Measurements from ENCODE around the gene HSPG2. TPM values are rescaled to one million over a fixed set of nuclear protein-coding genes. Genes with fewer than 3 reads are reported as not detected.
"Not testable (repeated sequence)": the region's sequence is repeated elsewhere in the genome, so short reads cannot be mapped to it uniquely, and the experiment has no call there.

The HSPG2 gene
- total RNA-seq, 1 donor from 2014 or later: 179 TPM

DNA sequence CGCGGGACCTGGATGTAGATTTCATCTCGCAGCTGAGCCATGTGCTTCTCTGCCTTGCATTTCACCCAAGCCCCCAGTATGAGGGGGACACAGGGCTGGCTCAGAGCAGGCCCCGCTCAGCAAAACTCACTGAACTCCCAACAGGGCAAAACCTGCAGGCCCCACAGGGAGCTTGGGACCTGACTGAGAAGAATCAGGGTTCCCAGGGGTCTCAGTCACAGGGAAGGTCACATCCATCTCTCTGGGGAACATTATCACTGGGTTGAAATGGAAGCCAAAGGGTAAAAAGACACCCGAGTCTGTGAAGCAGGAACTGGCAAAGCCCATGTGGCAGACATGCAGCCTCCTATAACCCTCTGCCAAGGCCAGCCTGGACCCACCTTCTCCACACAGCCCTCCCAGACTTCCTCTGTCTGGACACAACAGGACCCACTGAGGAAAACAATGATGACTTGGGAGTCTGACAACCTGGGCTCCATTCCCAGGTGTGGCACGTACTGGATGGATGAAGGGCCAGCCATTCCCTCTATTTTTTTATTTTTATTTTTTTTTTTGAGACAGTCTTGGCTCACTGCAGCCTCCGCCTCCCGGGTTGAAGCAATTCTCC is 11.7 kb downstream of the HSPG2 start:
- Histone ChIP-seq H3K4me3 (no peak overlapping the region), H3K9me3 (no peaks in the 10 kb centered on the region), H3K27ac (peak overlapping the region; percentile 96), H3K36me3 (no peaks in the 10 kb centered on the region), H3K27me3 (no peaks in the 10 kb centered on the region), H3K4me1 (peaks cover 95% of the 10 kb centered on the region)
- TF ChIP-seq POLR2AphosphoS5 (IDR thresholded peaks at IDR 0.05; ENCODE audit: insufficient read depth in 1 of 2, low read depth in 1 of 2) (no peak), POLR2A (IDR thresholded peaks at IDR 0.05) (no peak)
- TF ChIP-seq, protein P1, sequence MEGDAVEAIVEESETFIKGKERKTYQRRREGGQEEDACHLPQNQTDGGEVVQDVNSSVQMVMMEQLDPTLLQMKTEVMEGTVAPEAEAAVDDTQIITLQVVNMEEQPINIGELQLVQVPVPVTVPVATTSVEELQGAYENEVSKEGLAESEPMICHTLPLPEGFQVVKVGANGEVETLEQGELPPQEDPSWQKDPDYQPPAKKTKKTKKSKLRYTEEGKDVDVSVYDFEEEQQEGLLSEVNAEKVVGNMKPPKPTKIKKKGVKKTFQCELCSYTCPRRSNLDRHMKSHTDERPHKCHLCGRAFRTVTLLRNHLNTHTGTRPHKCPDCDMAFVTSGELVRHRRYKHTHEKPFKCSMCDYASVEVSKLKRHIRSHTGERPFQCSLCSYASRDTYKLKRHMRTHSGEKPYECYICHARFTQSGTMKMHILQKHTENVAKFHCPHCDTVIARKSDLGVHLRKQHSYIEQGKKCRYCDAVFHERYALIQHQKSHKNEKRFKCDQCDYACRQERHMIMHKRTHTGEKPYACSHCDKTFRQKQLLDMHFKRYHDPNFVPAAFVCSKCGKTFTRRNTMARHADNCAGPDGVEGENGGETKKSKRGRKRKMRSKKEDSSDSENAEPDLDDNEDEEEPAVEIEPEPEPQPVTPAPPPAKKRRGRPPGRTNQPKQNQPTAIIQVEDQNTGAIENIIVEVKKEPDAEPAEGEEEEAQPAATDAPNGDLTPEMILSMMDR (IDR thresholded peaks at IDR 0.05): no peak
- intact Hi-C loops (cut with DNase I): no loop called here
- DNase-seq (ENCODE audit: extremely low spot score in 2 of 2): no peak

DNA sequence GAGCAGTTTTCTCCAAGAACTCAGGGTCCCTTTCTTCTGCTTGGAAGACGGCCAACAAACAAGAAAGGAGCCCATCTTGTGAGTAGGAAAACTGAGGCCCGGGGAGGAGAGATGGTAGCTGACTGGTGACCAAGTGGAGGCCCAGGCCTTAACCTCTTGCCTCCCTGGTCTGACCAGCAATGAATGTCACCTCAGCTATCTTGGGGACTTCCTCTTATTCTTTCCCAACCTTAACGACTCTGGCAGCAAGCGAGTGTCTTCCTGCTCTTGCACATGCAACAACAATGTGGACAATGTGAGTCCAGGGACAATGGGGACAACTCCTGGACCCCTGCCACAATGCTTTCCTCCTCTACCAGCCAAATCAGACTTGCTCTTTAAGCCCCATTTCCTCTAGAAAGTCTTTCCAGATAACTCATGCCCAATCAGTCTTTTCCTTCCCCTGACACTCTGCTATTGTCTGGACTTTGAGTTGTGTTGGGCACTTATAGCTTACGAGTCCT is 12.6 kb downstream of the HSPG2 start:
- no peaks in the 10 kb centered on the region for H3K36me3 ChIP-seq
- peaks cover 95% of the 10 kb centered on the region for H3K4me1 ChIP-seq
- no peak for DNase-seq (ENCODE audit: extremely low spot score in 2 of 2)
- peak overlapping the region; percentile 96 for H3K27ac ChIP-seq
- no peaks in the 10 kb centered on the region for H3K27me3 ChIP-seq
- no peak overlapping the region for H3K4me3 ChIP-seq
- intact Hi-C loops (cut with DNase I): no loop called here
- TF ChIP-seq POLR2AphosphoS5 (IDR thresholded peaks at IDR 0.05; ENCODE audit: insufficient read depth in 1 of 2, low read depth in 1 of 2): peak in 1 of 2 donors; percentile 41
- TF ChIP-seq, protein P1 (IDR thresholded peaks at IDR 0.05): no peak
- H3K9me3 ChIP-seq: no peaks in the 10 kb centered on the region

DNA sequence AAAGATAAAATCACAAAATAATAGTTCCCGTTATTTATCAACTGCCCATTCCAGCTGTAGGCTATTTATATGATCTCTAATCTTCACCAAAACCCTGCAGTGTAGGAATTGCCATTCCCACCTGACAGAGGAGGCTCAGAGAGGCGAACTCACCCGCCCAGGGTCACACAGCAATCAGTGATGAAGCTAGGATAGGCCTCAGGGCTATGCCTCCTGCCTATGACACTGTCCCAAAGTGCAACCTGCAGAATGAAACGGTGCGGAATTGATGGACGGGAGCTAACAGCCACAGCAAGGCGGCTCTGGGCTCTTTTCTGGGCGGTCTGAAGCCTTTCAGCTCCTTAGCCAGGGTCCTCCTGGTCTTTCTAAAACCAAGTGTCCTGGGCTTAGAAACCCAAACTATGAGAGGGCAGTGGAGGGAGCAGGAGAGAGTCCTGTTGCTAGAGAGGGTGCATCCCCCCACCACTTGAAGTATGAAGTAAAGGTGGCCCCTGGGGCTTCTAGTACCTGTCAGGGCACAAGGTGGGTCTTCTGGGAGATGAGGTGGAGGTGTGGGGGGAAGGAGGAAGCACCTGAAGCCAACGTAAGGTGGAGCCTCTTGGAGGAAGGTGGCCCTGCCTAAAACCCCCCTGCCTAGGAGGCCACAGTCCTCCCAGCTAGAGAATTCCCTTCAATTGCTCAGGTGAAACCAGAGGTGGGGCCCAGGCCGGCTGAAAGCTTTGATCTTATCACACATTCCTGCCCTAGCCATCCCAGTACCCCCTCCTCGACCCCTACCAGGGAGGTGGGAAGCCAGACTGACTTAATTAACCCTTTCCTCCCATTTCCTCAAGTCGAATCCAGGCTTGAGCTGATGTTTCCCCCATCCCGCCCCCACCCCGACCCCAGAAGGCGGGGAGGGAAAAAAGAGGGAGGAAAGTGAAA is 14.8 kb downstream of the HSPG2 start:
- Histone ChIP-seq H3K4me1 (peaks cover 93% of the 10 kb centered on the region), H3K27ac (peak overlapping the region; percentile 96), H3K9me3 (no peaks in the 10 kb centered on the region), H3K27me3 (no peaks in the 10 kb centered on the region), H3K4me3 (no peak overlapping the region), H3K36me3 (no peaks in the 10 kb centered on the region)
- intact Hi-C loops (cut with DNase I): no loop called here
- TF ChIP-seq POLR2A (IDR thresholded peaks at IDR 0.05) (no peak), POLR2AphosphoS5 (IDR thresholded peaks at IDR 0.05; ENCODE audit: insufficient read depth in 1 of 2, low read depth in 1 of 2) (no peak)
- DNase-seq (ENCODE audit: extremely low spot score in 2 of 2): no peak

DNA sequence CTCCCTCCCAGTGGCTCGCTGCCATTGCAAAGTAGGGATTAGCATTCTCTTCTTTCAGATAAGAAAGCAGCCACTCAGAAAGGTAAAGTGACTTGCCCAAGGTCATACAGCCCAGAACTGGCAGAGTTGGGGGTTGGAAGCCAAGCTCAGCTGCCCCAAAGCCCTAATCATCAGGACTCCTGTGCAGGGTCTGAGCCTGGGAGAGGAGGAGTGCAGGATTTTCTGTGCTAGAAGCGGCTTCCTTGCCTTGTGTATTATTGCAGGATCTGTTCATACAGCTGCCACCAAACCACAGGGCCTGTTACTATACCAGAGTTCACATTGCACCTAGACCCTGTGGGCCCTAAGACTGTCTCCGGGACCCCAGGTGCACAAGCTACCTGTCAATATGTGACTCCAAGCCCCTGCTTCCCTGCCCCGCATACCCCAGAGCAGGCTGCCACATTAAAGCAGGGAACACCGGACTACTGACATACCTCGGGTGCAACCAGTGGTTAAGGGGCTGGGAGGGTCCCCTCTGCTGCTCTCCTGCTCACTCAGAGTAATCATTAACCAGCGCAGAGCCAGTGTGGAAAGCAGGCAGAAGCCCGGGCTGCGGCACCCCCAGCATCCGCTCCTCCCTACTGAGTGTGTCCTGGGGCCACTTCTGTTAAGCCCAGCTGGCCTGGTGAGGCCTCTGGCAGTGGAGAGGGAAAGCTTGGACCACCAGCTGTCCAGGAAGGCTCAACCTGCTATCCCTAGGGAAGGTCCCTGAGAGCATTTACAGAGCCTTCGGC is 15.8 kb downstream of the HSPG2 start:
- Histone ChIP-seq H3K36me3 (no peaks in the 10 kb centered on the region), H3K27me3 (no peaks in the 10 kb centered on the region), H3K9me3 (no peaks in the 10 kb centered on the region), H3K4me1 (peaks cover 84% of the 10 kb centered on the region), H3K4me3 (no peak overlapping the region), H3K27ac (peak overlapping the region; percentile 96)
- TF ChIP-seq POLR2A (IDR thresholded peaks at IDR 0.05) (no peak), POLR2AphosphoS5 (IDR thresholded peaks at IDR 0.05; ENCODE audit: insufficient read depth in 1 of 2, low read depth in 1 of 2) (no peak)
- TF ChIP-seq, protein P1 (IDR thresholded peaks at IDR 0.05): no peak
- intact Hi-C loops (cut with DNase I): no loop called here
- no peak for DNase-seq (ENCODE audit: extremely low spot score in 2 of 2)

DNA sequence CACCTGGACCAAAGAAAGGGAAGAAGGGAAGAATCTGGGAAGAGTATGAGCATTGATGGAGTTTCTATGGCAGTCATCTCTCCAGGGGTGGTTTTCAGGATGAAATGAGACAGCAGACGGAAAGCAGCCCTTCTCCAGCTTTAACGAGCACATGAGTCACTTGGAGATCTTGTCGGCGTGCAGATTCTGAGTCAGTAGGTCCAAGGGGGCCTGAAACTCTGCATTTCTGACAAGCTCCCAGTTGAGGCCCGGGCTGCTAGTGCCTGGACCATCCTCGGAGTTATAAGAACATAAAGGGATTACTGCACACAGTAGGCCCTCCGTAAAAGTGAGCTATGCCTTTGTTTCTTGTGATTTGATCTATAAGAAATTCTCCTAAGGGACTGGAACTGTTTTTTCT is 17.6 kb downstream of the HSPG2 start:
- DNase-seq (ENCODE audit: extremely low spot score in 2 of 2): no peak
- Histone ChIP-seq H3K27ac (peak overlapping the region; percentile 96), H3K4me3 (no peak overlapping the region), H3K36me3 (no peaks in the 10 kb centered on the region), H3K4me1 (peaks cover 84% of the 10 kb centered on the region), H3K27me3 (no peaks in the 10 kb centered on the region), H3K9me3 (no peaks in the 10 kb centered on the region)
- TF ChIP-seq POLR2A (IDR thresholded peaks at IDR 0.05) (no peak), POLR2AphosphoS5 (IDR thresholded peaks at IDR 0.05; ENCODE audit: insufficient read depth in 1 of 2, low read depth in 1 of 2) (no peak)
- TF ChIP-seq, protein P1 (IDR thresholded peaks at IDR 0.05): no peak
- intact Hi-C loops (cut with DNase I): no loop called here

DNA sequence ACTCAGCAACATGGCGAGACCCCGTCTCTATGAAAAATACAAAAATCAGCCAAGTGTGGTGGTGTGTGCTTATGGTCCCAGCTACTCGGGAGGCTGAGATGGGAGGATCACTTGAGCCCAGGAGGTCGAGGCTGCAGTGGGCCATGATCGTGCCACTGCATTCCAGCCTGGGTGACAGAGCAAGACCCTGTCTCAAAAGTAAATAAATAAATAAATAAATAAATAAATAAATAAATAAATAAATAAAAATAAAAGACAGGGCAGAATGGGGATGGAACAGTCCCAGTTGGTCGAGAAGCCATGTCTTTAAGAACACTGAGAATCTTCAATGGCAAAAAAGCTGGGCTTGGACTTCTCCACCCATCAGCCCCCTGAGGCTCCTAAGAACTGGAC is 19.9 kb downstream of the HSPG2 start:
- DNase-seq (ENCODE audit: extremely low spot score in 2 of 2); H3K9me3 ChIP-seq; H3K36me3 ChIP-seq; H3K27me3 ChIP-seq; intact Hi-C loops (cut with DNase I); H3K4me3 ChIP-seq: not testable (repeated sequence)
- Histone ChIP-seq H3K4me1 (peaks cover 86% of the 10 kb centered on the region), H3K27ac (peak overlapping the region; percentile 45)
